ENCODE results near the gene MAP10. TPM values are rescaled to one million over a fixed set of nuclear protein-coding genes. Genes with fewer than 3 reads are reported as not detected.

The MAP10 gene
- total and polyA plus RNA-seq, 10 of the 15 experiments (the other 5 are each of a cell fraction or from before 2014, with no cell fraction given) = 0.85 to 5.0 (median 4.3) TPM

DNA sequence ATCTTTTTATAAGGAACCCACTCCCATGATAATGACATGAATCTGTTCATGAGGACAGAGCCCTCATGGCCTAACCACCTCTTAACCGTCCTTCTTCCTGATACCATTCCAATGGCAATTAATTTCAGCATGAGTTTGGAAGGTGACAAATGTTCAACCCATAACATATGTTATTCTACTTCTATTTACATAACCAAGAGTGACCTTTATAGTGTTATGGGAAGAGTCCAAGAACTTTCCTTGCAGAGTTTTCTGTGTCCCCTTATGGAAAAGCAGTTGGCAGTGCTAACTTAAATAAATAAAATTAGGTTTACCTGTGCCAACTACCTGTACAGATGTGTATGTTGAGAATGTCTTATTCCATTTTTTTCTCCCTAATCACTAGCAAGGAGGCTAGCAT, 11.1 kb downstream of the MAP10 start:
- 43% methylated on average over 1 of the region's 1 CpG for WGBS (ENCODE audit: insufficient coverage, insufficient replicate concordance, low lambda C conversion rate, missing lambda C conversion rate)
- BruUV-seq (replicated peaks) = no TSS peak

More for the DNA sequence above, 11.1 kb downstream of the MAP10 start:
- Histone ChIP-seq H3K9ac (ENCODE audit: control insufficient read depth, insufficient read depth, low read length) (no peak overlapping the region), H3K4me1 (ENCODE audit: control insufficient read depth, insufficient read depth, low read length) (no peaks in the 10 kb centered on the region), H3K27ac (ENCODE audit: control insufficient read depth, insufficient read depth) (no peak overlapping the region), H3K27me3 (replicated peaks in 1 of 2; ENCODE audit: control insufficient read depth in 2 of 2, insufficient read depth in 2 of 2, low read length in 1 of 2) (no peaks in the 10 kb centered on the region), H3K9me3 (replicated peaks; ENCODE audit: control insufficient read depth, insufficient read depth, low read length) (no peaks in the 10 kb centered on the region), H3K36me3 (ENCODE audit: control insufficient read depth in 2 of 2, insufficient read depth in 2 of 2, low read length in 1 of 2) (no peaks in the 10 kb centered on the region), H3K4me3 (no peak overlapping the region), H2AFZ (ENCODE audit: control insufficient read depth, low read depth, low read length) (no peak overlapping the region), H3K4me2 (ENCODE audit: control insufficient read depth, insufficient read depth) (no peak overlapping the region), H4K20me1 (ENCODE audit: control insufficient read depth, insufficient read depth) (no peaks in the 10 kb centered on the region), H3K79me2 (ENCODE audit: control insufficient read depth, insufficient read depth, low read length) (no peaks in the 10 kb centered on the region)
- intact Hi-C loops (cut with micrococcal nuclease; ENCODE audit: unreplicated experiment) (no loop called here), in situ Hi-C loops (cut with MboI) (no loop called here)
- no peak for TF ChIP-seq RAD21 (IDR thresholded peaks at IDR 0.05; ENCODE audit: insufficient read depth, low read depth, low read length)
- no peak for TF ChIP-seq PML (IDR thresholded peaks at IDR 0.05; ENCODE audit: low read length)
- TF ChIP-seq NR2C2 (IDR thresholded peaks at IDR 0.05; ENCODE audit: borderline replicate concordance, control insufficient read depth, insufficient read length, low read depth) = no peak
- TF ChIP-seq CEBPB (IDR thresholded peaks at IDR 0.05; ENCODE audit: borderline replicate concordance in 1 of 2, low read depth in 2 of 2, low read length in 2 of 2) = no peak
- TF ChIP-seq, protein P1, sequence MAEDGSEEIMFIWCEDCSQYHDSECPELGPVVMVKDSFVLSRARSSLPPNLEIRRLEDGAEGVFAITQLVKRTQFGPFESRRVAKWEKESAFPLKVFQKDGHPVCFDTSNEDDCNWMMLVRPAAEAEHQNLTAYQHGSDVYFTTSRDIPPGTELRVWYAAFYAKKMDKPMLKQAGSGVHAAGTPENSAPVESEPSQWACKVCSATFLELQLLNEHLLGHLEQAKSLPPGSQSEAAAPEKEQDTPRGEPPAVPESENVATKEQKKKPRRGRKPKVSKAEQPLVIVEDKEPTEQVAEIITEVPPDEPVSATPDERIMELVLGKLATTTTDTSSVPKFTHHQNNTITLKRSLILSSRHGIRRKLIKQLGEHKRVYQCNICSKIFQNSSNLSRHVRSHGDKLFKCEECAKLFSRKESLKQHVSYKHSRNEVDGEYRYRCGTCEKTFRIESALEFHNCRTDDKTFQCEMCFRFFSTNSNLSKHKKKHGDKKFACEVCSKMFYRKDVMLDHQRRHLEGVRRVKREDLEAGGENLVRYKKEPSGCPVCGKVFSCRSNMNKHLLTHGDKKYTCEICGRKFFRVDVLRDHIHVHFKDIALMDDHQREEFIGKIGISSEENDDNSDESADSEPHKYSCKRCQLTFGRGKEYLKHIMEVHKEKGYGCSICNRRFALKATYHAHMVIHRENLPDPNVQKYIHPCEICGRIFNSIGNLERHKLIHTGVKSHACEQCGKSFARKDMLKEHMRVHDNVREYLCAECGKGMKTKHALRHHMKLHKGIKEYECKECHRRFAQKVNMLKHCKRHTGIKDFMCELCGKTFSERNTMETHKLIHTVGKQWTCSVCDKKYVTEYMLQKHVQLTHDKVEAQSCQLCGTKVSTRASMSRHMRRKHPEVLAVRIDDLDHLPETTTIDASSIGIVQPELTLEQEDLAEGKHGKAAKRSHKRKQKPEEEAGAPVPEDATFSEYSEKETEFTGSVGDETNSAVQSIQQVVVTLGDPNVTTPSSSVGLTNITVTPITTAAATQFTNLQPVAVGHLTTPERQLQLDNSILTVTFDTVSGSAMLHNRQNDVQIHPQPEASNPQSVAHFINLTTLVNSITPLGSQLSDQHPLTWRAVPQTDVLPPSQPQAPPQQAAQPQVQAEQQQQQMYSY (CRISPR knock-in tag; IDR thresholded peaks at IDR 0.05) = no peak
- TF ChIP-seq MXI1 (IDR thresholded peaks at IDR 0.05; ENCODE audit: low read depth, low read length) = no peak
- POLR2A ChIA-PET = no interaction called here
- FAIRE-seq (no peak), ATAC-seq (no peak), DNase-seq (ENCODE audit: low read depth, low spot score) (no peak)
- CTCF ChIA-PET = no interaction called here
- SMC1A ChIA-PET (ENCODE audit: uncharacterized antibody, unreplicated experiment) = no interaction called here
- RAD21 ChIA-PET (ENCODE audit: unreplicated experiment) = no interaction called here

Data from GM12878 (cell line).